GM21390 (cell line): ENCODE measurements around the gene SLC15A5.

Experiments
- ATAC-seq: cut with Tn5 transposase; IDR thresholded peaks from one replicate; pipeline ENCODE4 v1.9.1; 2021; ENCODE audit not compliant: unreplicated experiment

The SLC15A5 gene

GRCh38 chr12:16183541-16183940 is 93.9 kb downstream of the SLC15A5 start:
- ATAC-seq = no peak

GRCh38 chr12:16175840-16176239 is 101.6 kb downstream of the SLC15A5 start:
- no peak for ATAC-seq

GRCh38 chr12:16174282-16174681 is 103.2 kb downstream of the SLC15A5 start:
- no peak for ATAC-seq

DNA sequence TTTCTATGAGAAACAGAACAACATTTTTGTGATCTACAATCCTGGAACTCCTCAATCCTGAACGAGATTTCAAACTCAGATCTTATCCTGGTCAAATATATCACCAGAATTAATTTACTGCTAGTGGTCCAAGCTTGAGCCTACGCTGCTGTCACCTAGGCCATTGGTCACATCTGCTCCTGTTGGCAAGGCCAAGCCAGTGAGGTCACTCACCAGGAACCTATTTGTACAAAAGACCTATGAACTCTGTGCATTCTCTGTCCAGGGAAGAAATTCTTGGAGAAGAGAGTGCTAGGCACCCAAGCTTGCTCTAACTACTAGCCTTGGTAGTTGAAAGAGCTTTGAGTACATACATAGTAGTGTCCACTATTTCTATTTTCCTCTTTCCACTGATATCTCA is 106.1 kb downstream of the SLC15A5 start:
- no peak for ATAC-seq

- ATAC-seq = no peak
These were observed 109.4 kb downstream of the SLC15A5 start for GRCh38 chr12:16168078-16168477.

- ATAC-seq = no peak
These were observed 110.7 kb downstream of the SLC15A5 start for GRCh38 chr12:16166563-16167470.

DNA sequence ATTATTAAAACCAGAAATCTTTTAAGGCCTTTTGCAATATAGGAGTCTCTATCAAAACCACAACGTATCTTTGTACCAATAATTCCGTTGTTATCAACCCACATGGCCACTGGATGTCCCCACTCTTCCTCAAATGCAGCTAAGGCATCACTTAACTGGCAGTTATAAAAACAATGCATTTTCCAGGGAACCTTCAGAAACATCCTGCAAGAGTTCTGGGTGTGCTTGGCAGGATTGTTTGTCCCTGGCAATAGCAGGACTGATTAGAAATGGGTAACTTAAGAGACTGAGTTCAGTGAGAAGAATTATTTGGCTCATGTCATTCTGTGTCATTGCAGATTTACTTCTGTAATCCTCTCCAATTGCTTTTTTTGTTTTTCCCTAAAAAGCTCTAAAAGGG is 112.0 kb downstream of the SLC15A5 start:
- ATAC-seq = no peak

- no peak for ATAC-seq
These were observed 113.6 kb downstream of the SLC15A5 start for GRCh38 chr12:16163901-16164300.

GRCh38 chr12:16163146-16163545 is 114.3 kb downstream of the SLC15A5 start:
- no peak for ATAC-seq

- no peak for ATAC-seq
These were observed 117.9 kb downstream of the SLC15A5 start for GRCh38 chr12:16159571-16159970.

GRCh38 chr12:16158050-16158449 is 119.4 kb downstream of the SLC15A5 start:
- ATAC-seq = no peak

GRCh38 chr12:16155938-16156337 is 121.5 kb downstream of the SLC15A5 start:
- no peak for ATAC-seq

DNA sequence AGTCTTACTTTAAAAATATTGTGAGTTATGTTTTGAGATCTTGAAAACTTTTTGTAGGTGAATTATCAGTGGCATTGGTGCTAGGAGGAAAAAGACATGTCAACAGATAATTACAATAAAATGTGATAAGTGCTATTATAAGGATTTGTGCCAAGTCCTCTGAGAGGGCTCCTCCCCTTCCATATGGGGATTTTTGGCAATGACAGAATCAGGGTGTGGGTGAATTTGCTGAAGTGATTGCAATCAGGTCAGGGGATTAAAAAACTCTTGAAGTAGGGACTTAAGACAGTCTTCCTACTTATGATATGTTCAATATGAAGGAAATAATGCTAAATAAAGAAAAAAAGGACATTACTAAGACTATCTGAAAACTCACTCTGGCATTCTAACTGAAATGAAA is 122.5 kb downstream of the SLC15A5 start:
- ATAC-seq = no peak

- ATAC-seq = no peak
These were observed 124.4 kb downstream of the SLC15A5 start for GRCh38 chr12:16152885-16153673.

- no peak for ATAC-seq
These were observed 127.2 kb downstream of the SLC15A5 start for GRCh38 chr12:16150276-16150675.

GRCh38 chr12:16148938-16149337 is 128.5 kb downstream of the SLC15A5 start:
- ATAC-seq = no peak
